HG02852 (cell line): ENCODE measurements around the gene TRIP6.
A peak's percentile ranks its signal among the peaks of the same experiment; 100 is the strongest.

Experiments used
- ATAC-seq: cut with Tn5 transposase; IDR thresholded peaks from one replicate; pipeline ENCODE4 v1.9.1; 2021; ENCODE audit warnings: mild to moderate bottlenecking, moderate library complexity; ENCODE audit not compliant: unreplicated experiment

TRIP6 gene

GRCh38 chr7:100867040-100867775, at the start of gene TRIP6:
TSS of gene TRIP6 (plus strand) at chr7:100867387. CDS start at chr7:100867498, 111 bp downstream.
- ATAC-seq, result peak; percentile 54

- no peak for ATAC-seq
Observed at GRCh38 chr7:100818366-100818765, 48.8 kb upstream of the TRIP6 start.

GRCh38 chr7:100818825-100819224, 48.4 kb upstream of the TRIP6 start:
- ATAC-seq, result no peak

GRCh38 chr7:100819586-100819985, 47.6 kb upstream of the TRIP6 start:
- ATAC-seq, result no peak

- ATAC-seq, result no peak
Observed at GRCh38 chr7:100822236-100823139, 44.7 kb upstream of the TRIP6 start.

- no peak for ATAC-seq
Observed at GRCh38 chr7:100823140-100823525, 44.1 kb upstream of the TRIP6 start.

GRCh38 chr7:100823534-100823933, 43.7 kb upstream of the TRIP6 start:
- no peak for ATAC-seq

- no peak for ATAC-seq
Observed at GRCh38 chr7:100824499-100825214, 42.5 kb upstream of the TRIP6 start.

- ATAC-seq, result no peak
Observed at GRCh38 chr7:100825215-100825671, 41.9 kb upstream of the TRIP6 start.

- ATAC-seq, result no peak
Observed at GRCh38 chr7:100825751-100826513, 41.3 kb upstream of the TRIP6 start.

GRCh38 chr7:100826514-100827329, 40.5 kb upstream of the TRIP6 start:
- no peak for ATAC-seq

GRCh38 chr7:100827330-100828226, 39.6 kb upstream of the TRIP6 start, which contains the start of gene EPHB4:
TSS of gene EPHB4 (minus strand) at chr7:100827523. CDS start at chr7:100827030, 493 bp downstream.
- ATAC-seq, result no peak

- no peak for ATAC-seq
Observed at GRCh38 chr7:100829150-100829716, 38.0 kb upstream of the TRIP6 start.

- ATAC-seq, result no peak
Observed at GRCh38 chr7:100830396-100830795, 36.8 kb upstream of the TRIP6 start.

- no peak for ATAC-seq
Observed at GRCh38 chr7:100832281-100832633, 34.9 kb upstream of the TRIP6 start.

GRCh38 chr7:100835903-100836811, 31.0 kb upstream of the TRIP6 start:
- ATAC-seq, result no peak

GRCh38 chr7:100836812-100837098, 30.4 kb upstream of the TRIP6 start:
- no peak for ATAC-seq
